Neural cell (in vitro differentiated cells): ENCODE results near the gene TAF8. TPM values are rescaled to one million over a fixed set of nuclear protein-coding genes. Genes with fewer than 3 reads are reported as not detected.

ENCODE experiments used
- H2AFZ ChIP-seq: fragments of 200-600, 300-800 bp; sonication (generic), shearing (Covaris generic); 2 replicates; pipeline ENCODE4 v1.6.0; 2014; ENCODE audit warnings: low read depth, mild to moderate bottlenecking, antibody characterized with exemption, low read length, moderate library complexity
- H3F3A ChIP-seq: fragments of 200-600 bp; shearing (Covaris generic); 2 replicates; pipeline ENCODE4 v1.6.1; 2016; ENCODE audit warnings: mild to moderate bottlenecking, moderate library complexity, mixed read lengths, antibody characterized with exemption, low read length; ENCODE audit not compliant: insufficient read depth, poor library complexity, severe bottlenecking
- H3K27ac ChIP-seq: fragments of 200-600, 300-800 bp; sonication (generic), shearing (Covaris generic); 2 replicates; pipeline ENCODE4 v1.5.1; 2014; ENCODE audit warnings: mild to moderate bottlenecking, low read length, moderate library complexity
- H3K27me3 ChIP-seq: fragments of 300-800, 200-600 bp; sonication (generic), shearing (Covaris generic); 2 replicates; pipeline ENCODE4 v1.6.0; 2014; ENCODE audit warnings: mild to moderate bottlenecking, low read depth, low read length, moderate library complexity; ENCODE audit not compliant: insufficient read depth
- H3K36me3 ChIP-seq: fragments of 300-800, 200-600 bp; sonication (generic), shearing (Covaris generic); 2 replicates; pipeline ENCODE4 v1.5.1; 2014; ENCODE audit warnings: mild to moderate bottlenecking, antibody characterized with exemption, low read length, moderate library complexity; ENCODE audit not compliant: insufficient read depth
- H3K4me2 ChIP-seq: fragments of 300-800, 200-600 bp; sonication (generic), shearing (Covaris generic); 2 replicates; pipeline ENCODE4 v1.6.0; 2014; ENCODE audit warnings: mild to moderate bottlenecking, low read length
- H3K4me3 ChIP-seq: fragments of 300-800, 200-600 bp; sonication (generic), shearing (Covaris generic); 2 replicates; pipeline ENCODE4 v1.5.1; 2014; ENCODE audit warnings: mild to moderate bottlenecking, low read length, moderate library complexity
- H3K79me2 ChIP-seq: fragments of 200-600 bp; shearing (Covaris generic); replicated peaks from 2 replicates; pipeline ENCODE4 v1.6.0; 2014; ENCODE audit warnings: mild to moderate bottlenecking, low read length, moderate library complexity; ENCODE audit not compliant: insufficient read depth
- H3K9ac ChIP-seq: fragments of 300-800, 200-600 bp; sonication (generic), shearing (Covaris generic); 2 replicates; pipeline ENCODE4 v1.6.1; 2016; ENCODE audit warnings: mild to moderate bottlenecking, low read length, mixed read lengths
- H3K9me2 ChIP-seq: fragments of 200-600 bp; shearing (Covaris generic); 2 replicates; pipeline ENCODE4 v1.6.1; 2016; ENCODE audit warnings: mild to moderate bottlenecking, low read length, mixed read lengths; ENCODE audit not compliant: insufficient read depth
- H3K9me3 ChIP-seq: fragments of 200-600, 300-800 bp; sonication (generic), shearing (Covaris generic); 2 replicates; pipeline ENCODE4 v1.6.1; 2016; ENCODE audit warnings: mild to moderate bottlenecking, mixed run types, low read length, moderate library complexity, mixed read lengths
- H4K20me1 ChIP-seq: fragments of 200-600 bp; shearing (Covaris generic); 2 replicates; pipeline ENCODE4 v1.6.1; 2016; ENCODE audit warnings: mild to moderate bottlenecking, mixed run types; ENCODE audit not compliant: insufficient read depth
- EP300 ChIP-seq: fragments of 450-650 bp; conservative IDR thresholded peaks from 2 replicates; pipeline ENCODE4 v1.6.1; 2014; ENCODE audit warnings: antibody characterized with exemption, mild to moderate bottlenecking, moderate library complexity; ENCODE audit not compliant: poor library complexity, severe bottlenecking
- EZH2 ChIP-seq: fragments of 200-600, 300-800 bp; shearing (Covaris generic), sonication (generic); IDR thresholded peaks from 2 replicates; pipeline ENCODE4 v1.6.1; 2014; ENCODE audit warnings: antibody characterized with exemption, low read length, borderline replicate concordance, mild to moderate bottlenecking; ENCODE audit not compliant: insufficient read depth, poor library complexity, severe bottlenecking
- MXI1 ChIP-seq: fragments of 450-650 bp; conservative IDR thresholded peaks from 2 replicates; pipeline ENCODE4 v1.6.1; 2014; ENCODE audit warnings: antibody characterized with exemption, mild to moderate bottlenecking; ENCODE audit not compliant: poor library complexity, severe bottlenecking
- POLR2AphosphoS5 ChIP-seq: IDR thresholded peaks from 2 replicates; pipeline ENCODE4 v1.6.1; 2012
- RAD21 ChIP-seq: fragments of 450-650 bp; conservative IDR thresholded peaks from 2 replicates; pipeline ENCODE4 v1.6.1; 2014; ENCODE audit warnings: antibody characterized with exemption, mild to moderate bottlenecking, moderate library complexity
- REST ChIP-seq: IDR thresholded peaks from 2 replicates; pipeline ENCODE4 v1.6.1; 2012; ENCODE audit warnings: borderline replicate concordance
- SMC3 ChIP-seq: fragments of 450-650 bp; conservative IDR thresholded peaks from 2 replicates; pipeline ENCODE4 v1.6.1; 2014; ENCODE audit warnings: antibody characterized with exemption, mild to moderate bottlenecking, moderate library complexity; ENCODE audit not compliant: poor library complexity
- TAF1 ChIP-seq: IDR thresholded peaks from 2 replicates; pipeline ENCODE4 v1.6.1; 2012; ENCODE audit warnings: low read depth
- polyA plus RNA-seq: library from polyadenylated mRNA; depleted of rRNA; stranded (reverse); fragments of >200 nt; gene quantifications from 2 replicates; pipeline ENCODE4 v1.2.3, GENCODE V29; 2014
- TF ChIP-seq, protein P1 (sequence below): fragments of 450-650 bp; IDR thresholded peaks from 2 replicates; pipeline ENCODE4 v1.5.1; 2014; ENCODE audit warnings: antibody characterized with exemption, mild to moderate bottlenecking, moderate library complexity; ENCODE audit not compliant: poor library complexity, severe bottlenecking

Gene TAF8
- polyA plus RNA-seq, 1 donor from 2014 or later = 5.1 TPM

- no peak overlapping the region for H3K9ac ChIP-seq
- H3K27me3 ChIP-seq = no peaks in the 10 kb centered on the region
- no peaks in the 10 kb centered on the region for H3K36me3 ChIP-seq
- H3K27ac ChIP-seq = no peak overlapping the region
- H3K4me2 ChIP-seq = no peak overlapping the region
- H3K9me2 ChIP-seq = no peaks in the 10 kb centered on the region
- H3F3A ChIP-seq = no peaks in the 10 kb centered on the region
- TF ChIP-seq POLR2AphosphoS5 = no peak
- no peak for TF ChIP-seq RAD21
- no peak for TF ChIP-seq MXI1
- no peak for TF ChIP-seq EZH2
- no peak for TF ChIP-seq REST
- TF ChIP-seq, protein P1, sequence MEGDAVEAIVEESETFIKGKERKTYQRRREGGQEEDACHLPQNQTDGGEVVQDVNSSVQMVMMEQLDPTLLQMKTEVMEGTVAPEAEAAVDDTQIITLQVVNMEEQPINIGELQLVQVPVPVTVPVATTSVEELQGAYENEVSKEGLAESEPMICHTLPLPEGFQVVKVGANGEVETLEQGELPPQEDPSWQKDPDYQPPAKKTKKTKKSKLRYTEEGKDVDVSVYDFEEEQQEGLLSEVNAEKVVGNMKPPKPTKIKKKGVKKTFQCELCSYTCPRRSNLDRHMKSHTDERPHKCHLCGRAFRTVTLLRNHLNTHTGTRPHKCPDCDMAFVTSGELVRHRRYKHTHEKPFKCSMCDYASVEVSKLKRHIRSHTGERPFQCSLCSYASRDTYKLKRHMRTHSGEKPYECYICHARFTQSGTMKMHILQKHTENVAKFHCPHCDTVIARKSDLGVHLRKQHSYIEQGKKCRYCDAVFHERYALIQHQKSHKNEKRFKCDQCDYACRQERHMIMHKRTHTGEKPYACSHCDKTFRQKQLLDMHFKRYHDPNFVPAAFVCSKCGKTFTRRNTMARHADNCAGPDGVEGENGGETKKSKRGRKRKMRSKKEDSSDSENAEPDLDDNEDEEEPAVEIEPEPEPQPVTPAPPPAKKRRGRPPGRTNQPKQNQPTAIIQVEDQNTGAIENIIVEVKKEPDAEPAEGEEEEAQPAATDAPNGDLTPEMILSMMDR = no peak
- TF ChIP-seq SMC3 = no peak
- no peak for TF ChIP-seq EP300
- TF ChIP-seq TAF1 = no peak
- H3K4me3 ChIP-seq = no peak overlapping the region
- no peaks in the 10 kb centered on the region for H4K20me1 ChIP-seq
- H3K9me3 ChIP-seq = no peaks in the 10 kb centered on the region
- H3K79me2 ChIP-seq = no peaks in the 10 kb centered on the region
- no peak overlapping the region for H2AFZ ChIP-seq
These were observed 63.8 kb downstream of the TAF8 start for GRCh38 chr6:42113936-42114636.

DNA sequence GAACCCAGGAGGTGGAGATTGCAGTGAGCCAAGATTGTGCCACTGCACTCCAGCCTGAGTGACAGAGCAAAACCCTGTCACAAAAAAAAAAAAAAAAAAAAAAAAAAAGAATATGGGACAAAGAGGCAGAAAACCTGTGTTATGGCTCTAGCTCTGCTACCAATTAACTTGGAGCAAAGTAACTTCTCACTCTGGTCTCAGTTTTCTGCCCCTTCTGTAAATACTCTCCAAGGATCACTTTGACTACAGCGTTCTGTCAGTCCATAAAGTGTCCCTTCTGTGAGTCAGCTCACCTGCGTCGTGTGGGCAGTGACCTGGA is 67.5 kb downstream of the TAF8 start:
- no peaks in the 10 kb centered on the region for H3K27me3 ChIP-seq
- no peaks in the 10 kb centered on the region for H3K9me2 ChIP-seq
- H3K4me2 ChIP-seq = no peak overlapping the region
- no peak overlapping the region for H2AFZ ChIP-seq
- H3K79me2 ChIP-seq = no peaks in the 10 kb centered on the region
- H3K4me3 ChIP-seq = no peak overlapping the region
- no peaks in the 10 kb centered on the region for H3K9me3 ChIP-seq
- H3K27ac ChIP-seq = no peak overlapping the region
- no peak overlapping the region for H3K9ac ChIP-seq
- H4K20me1 ChIP-seq = no peaks in the 10 kb centered on the region
- no peaks in the 10 kb centered on the region for H3K36me3 ChIP-seq
- no peaks in the 10 kb centered on the region for H3F3A ChIP-seq
- TF ChIP-seq EP300 (no peak), REST (no peak), TAF1 (no peak), POLR2AphosphoS5 (no peak), MXI1 (no peak), EZH2 (no peak), RAD21 (no peak), SMC3 (no peak)
- TF ChIP-seq, protein P1 = no peak
